Vagina (tissue), 2 donors: ENCODE data around the gene ZNF562. TPM values are rescaled to one million over a fixed set of nuclear protein-coding genes. Genes with fewer than 3 reads are reported as not detected.

Experiments
- DNase-seq, 2 donors: peaks; one replicate each; pipeline ENCODE4 v3.0.0-alpha.2; 2017; ENCODE audit errors: extremely low spot score in 2 of 2
- H3K27ac ChIP-seq: fragments of 200-600 bp; sonication (generic); one replicate; pipeline ENCODE4 v1.5.1; 2019
- H3K27me3 ChIP-seq: fragments of 200-600 bp; sonication (generic); one replicate; pipeline ENCODE4 v1.5.1; 2019
- H3K36me3 ChIP-seq, 2 donors: fragments of 200-600 bp; sonication (generic); one replicate each; pipeline ENCODE4 v1.5.1; 2017 to 2019
- H3K4me1 ChIP-seq: fragments of 200-600 bp; sonication (generic); one replicate; pipeline ENCODE4 v1.5.1; 2019
- H3K4me3 ChIP-seq, 2 donors: fragments of 200-600 bp; sonication (generic); 1 replicate in 1 of 2; 2 replicates in 1 of 2; pipeline ENCODE4 v1.5.1; 2016 to 2019
- H3K9me3 ChIP-seq: fragments of 200-600 bp; sonication (generic); one replicate; pipeline ENCODE4 v1.5.1; 2019
- POLR2A ChIP-seq, 2 donors: fragments of 450-650 bp; IDR thresholded peaks; one replicate each; pipeline ENCODE4 v1.6.1; 2017; ENCODE audit warnings: antibody characterized with exemption in 2 of 2, mild to moderate bottlenecking in 2 of 2, moderate library complexity in 2 of 2
- POLR2AphosphoS5 ChIP-seq, 2 donors: sonication (generic); formaldehyde crosslinking; IDR thresholded peaks; one replicate each; pipeline ENCODE4 v1.9.0; 2017; ENCODE audit warnings: antibody characterized with exemption in 2 of 2, mild to moderate bottlenecking in 2 of 2, low read depth in 1 of 2; ENCODE audit not compliant: insufficient read depth in 1 of 2
- intact Hi-C: fragments of 100-400 bp; cut with DNase I; formaldehyde crosslinking; loops from one replicate; pipeline ENCODE4 v1.15.1; 2023
- total RNA-seq: library from RNA; depleted of rRNA; stranded (reverse); fragments of >200 nt; gene quantifications from one replicate; pipeline ENCODE4 v1.2.3, GENCODE V29; 2016
- TF ChIP-seq, protein P1 (sequence below), 3 experiments: fragments of 450-650 bp in 2 of 3; fragments of 200-600 bp in 1 of 3; sonication (generic) in 1 of 3; IDR thresholded peaks; one replicate each; pipeline ENCODE4 v1.5.1; 2017 to 2019; ENCODE audit warnings: antibody characterized with exemption in 3 of 3, mild to moderate bottlenecking in 2 of 3, moderate library complexity in 2 of 3

ZNF562 gene
- total RNA-seq, 1 donor from 2014 or later: 36.3 TPM

DNA sequence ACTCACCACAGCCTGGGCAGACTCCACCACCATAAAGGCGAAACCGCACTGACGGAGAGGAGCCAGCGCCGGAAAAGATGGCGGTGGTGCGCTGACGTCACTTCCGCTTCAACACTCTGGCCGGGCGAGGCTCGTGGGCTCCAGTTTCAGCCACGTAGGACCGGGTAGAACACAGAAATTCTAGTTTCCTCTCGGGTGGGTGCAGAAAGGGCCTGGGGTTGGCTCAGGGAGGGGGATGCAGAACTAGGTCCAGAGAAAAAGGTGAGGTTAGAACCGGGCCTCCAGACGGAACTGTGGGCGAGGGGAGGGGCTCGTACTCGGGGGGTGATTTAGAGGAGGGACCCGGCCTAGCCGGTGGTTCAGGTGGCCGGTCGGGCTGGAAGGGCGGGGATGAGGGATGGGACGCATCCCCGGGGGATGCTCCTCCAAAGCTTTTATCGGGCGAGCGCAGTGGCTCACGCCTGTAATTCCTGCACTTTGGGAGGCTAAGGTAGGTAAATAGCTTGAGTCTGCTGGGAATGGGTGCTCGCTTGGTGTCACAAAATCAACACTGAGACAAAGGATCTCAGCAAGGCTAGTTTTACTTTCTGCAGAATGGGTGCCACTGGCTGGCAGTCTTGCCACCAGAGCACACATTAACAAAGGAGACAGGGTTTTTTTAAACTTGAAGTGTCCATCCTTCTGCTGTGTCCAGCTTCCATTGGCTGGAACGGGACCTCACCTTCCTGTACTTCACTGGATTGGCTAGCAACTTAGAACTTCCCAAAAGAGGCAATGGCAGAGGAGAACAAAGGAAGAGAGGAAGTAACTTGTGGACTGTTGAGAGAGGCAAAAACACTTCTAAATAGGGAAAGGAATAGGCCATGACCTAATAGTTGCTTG is 53.5 kb downstream of the ZNF562 start, which contains the start of gene ZNF561:
Gene ZNF561, minus strand, starts transcription at position 77 of the 882 bp plus-strand sequence. CDS start 1,776 bp downstream, outside the sequence.
- peak within 1 kb of the TSS; percentile 87 to 95 for H3K4me3 ChIP-seq
- H3K9me3 ChIP-seq: no peaks in the 10 kb centered on the region
- H3K27me3 ChIP-seq: no peaks in the 10 kb centered on the region
- H3K36me3 ChIP-seq: peaks cover 5 to 30% of the 10 kb centered on the region in 2 donors
- peak in 1 of 2 donors; percentile 88 for DNase-seq
- peaks cover 30% of the 10 kb centered on the region for H3K4me1 ChIP-seq
- TF ChIP-seq POLR2AphosphoS5 (IDR thresholded peaks at IDR 0.05; ENCODE audit: insufficient read depth in 1 of 2, low read depth in 1 of 2) (peak; percentile 50 to 83), POLR2A (IDR thresholded peaks at IDR 0.05) (no peak)
- TF ChIP-seq, protein P1, sequence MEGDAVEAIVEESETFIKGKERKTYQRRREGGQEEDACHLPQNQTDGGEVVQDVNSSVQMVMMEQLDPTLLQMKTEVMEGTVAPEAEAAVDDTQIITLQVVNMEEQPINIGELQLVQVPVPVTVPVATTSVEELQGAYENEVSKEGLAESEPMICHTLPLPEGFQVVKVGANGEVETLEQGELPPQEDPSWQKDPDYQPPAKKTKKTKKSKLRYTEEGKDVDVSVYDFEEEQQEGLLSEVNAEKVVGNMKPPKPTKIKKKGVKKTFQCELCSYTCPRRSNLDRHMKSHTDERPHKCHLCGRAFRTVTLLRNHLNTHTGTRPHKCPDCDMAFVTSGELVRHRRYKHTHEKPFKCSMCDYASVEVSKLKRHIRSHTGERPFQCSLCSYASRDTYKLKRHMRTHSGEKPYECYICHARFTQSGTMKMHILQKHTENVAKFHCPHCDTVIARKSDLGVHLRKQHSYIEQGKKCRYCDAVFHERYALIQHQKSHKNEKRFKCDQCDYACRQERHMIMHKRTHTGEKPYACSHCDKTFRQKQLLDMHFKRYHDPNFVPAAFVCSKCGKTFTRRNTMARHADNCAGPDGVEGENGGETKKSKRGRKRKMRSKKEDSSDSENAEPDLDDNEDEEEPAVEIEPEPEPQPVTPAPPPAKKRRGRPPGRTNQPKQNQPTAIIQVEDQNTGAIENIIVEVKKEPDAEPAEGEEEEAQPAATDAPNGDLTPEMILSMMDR (IDR thresholded peaks at IDR 0.05): no peak
- intact Hi-C loops: no loop called here
- H3K27ac ChIP-seq: peak within 1 kb of the TSS; percentile 95

DNA sequence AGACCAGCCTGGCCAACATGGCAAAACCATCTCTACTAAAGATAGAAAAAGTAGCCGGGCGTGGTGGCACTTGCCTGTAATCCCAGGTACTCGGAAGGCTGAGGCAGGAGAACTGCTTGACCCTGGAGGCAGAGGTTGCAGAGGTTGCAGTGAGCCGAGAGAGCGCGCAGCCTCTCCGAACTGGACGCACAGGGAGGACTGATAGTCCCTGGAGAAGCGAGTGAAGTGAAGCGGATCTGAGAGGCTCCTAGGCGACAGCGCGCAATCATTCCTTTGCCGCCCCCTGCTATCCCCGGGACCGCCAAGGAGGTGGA is 54.1 kb downstream of the ZNF562 start:
- Histone ChIP-seq H3K4me3 (peak overlapping the region; percentile 87 to 95), H3K4me1 (peaks cover 30% of the 10 kb centered on the region), H3K9me3 (no peaks in the 10 kb centered on the region), H3K27me3 (no peaks in the 10 kb centered on the region), H3K36me3 (peaks cover 5 to 36% of the 10 kb centered on the region in 2 donors), H3K27ac (peak overlapping the region; percentile 95)
- intact Hi-C loops: no loop called here
- TF ChIP-seq POLR2A (IDR thresholded peaks at IDR 0.05) (no peak), POLR2AphosphoS5 (IDR thresholded peaks at IDR 0.05; ENCODE audit: insufficient read depth in 1 of 2, low read depth in 1 of 2) (no peak)
- TF ChIP-seq, protein P1 (IDR thresholded peaks at IDR 0.05): no peak
- DNase-seq: peak in 1 of 2 donors; percentile 82

DNA sequence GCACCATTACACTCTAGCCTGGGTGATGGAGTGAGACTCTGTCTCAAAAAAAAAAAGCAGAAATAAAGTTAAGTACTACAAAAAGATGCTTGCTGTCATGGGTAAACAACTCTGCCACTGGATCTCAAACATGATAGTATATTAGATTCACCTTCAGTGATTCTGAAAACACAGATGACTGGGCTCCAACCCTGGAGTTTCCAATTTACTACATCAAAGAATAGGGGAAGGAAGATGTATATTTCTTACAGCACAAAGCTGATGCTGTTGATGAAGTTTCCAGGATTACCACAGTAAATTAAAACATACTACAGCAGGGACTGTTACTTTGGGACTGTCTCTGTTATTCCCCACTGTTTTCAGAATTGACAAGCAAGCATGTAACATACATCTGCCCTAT is 59.1 kb downstream of the ZNF562 start:
- intact Hi-C loops: no loop called here
- no peaks in the 10 kb centered on the region for H3K27me3 ChIP-seq
- H3K4me3 ChIP-seq: no peak overlapping the region
- peaks cover 42 to 86% of the 10 kb centered on the region in 2 donors for H3K36me3 ChIP-seq
- H3K27ac ChIP-seq: no peak overlapping the region
- TF ChIP-seq POLR2AphosphoS5 (IDR thresholded peaks at IDR 0.05; ENCODE audit: insufficient read depth in 1 of 2, low read depth in 1 of 2) (no peak), POLR2A (IDR thresholded peaks at IDR 0.05) (no peak)
- TF ChIP-seq, protein P1 (IDR thresholded peaks at IDR 0.05): no peak
- no peak for DNase-seq
- H3K9me3 ChIP-seq: peaks cover 29% of the 10 kb centered on the region
- H3K4me1 ChIP-seq: peaks cover 10% of the 10 kb centered on the region

DNA sequence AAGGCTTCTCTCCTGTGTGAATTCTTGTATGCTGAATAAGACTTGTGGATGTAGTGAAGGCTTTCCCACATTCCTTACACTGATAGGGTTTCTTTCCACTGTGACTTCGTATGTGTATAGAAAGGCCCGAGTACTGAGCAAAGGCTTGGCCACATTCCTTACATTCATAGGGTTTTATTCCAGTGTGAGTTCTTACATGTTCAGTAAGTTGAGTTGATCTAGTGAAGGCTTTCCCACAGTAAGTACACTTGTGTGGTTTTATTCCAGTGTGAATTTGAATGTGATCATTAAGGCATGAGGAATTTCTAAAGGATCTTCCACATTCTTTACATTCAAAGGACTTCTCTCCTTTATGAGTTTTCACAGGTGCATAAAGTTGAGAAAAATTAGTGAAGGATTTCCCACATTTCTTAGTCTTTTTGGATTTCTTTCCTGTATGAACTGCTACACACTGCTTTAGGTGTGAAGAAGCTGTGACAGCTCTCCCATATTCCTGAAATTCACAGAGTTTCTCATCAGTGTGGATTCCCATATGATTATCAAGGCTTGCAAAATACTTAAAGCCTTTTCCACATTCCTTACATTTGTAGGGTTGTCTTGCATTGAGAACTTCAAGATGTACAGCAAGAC is 64.3 kb downstream of the ZNF562 start:
- Histone ChIP-seq H3K27ac (no peak overlapping the region), H3K9me3 (peaks cover 65% of the 10 kb centered on the region), H3K4me1 (no peaks in the 10 kb centered on the region), H3K27me3 (no peaks in the 10 kb centered on the region), H3K36me3 (peaks cover 36 to 71% of the 10 kb centered on the region in 2 donors), H3K4me3 (no peak overlapping the region)
- DNase-seq: no peak
- TF ChIP-seq, protein P1 (IDR thresholded peaks at IDR 0.05): no peak
- TF ChIP-seq POLR2A (IDR thresholded peaks at IDR 0.05): no peak
- TF ChIP-seq POLR2AphosphoS5 (IDR thresholded peaks at IDR 0.05; ENCODE audit: insufficient read depth in 1 of 2, low read depth in 1 of 2): no peak
- intact Hi-C loops: no loop called here
